Activated CD4-positive, alpha-beta T cell treated with anti-CD3 and anti-CD28 coated beads, Interleukin-10, Interleukin-2, amounts not matched to agents 100 ng/mL and 50 ng/mL, durations not matched to agents 16 hours and 8 hours (primary cell): ENCODE measurements around the gene DLL3.
A peak's percentile ranks its signal among the peaks of the same experiment; 100 is the strongest.
"Not testable (repeated sequence)": the region's sequence is repeated elsewhere in the genome, so short reads cannot be mapped to it uniquely, and the experiment has no call there.

ENCODE experiments used
- DNase-seq: peaks from one replicate; pipeline ENCODE4 v3.0.0-alpha.2; 2020

The DLL3 gene

GRCh38 chr19:39498798-39499642, at the start of gene DLL3:
TSS of gene DLL3 (plus strand) at chr19:39498947. CDS start at chr19:39498975, 28 bp downstream.
- no peak for DNase-seq

- DNase-seq, result no peak
Measured at GRCh38 chr19:39449116-39449797, 49.5 kb upstream of the DLL3 start.

- DNase-seq, result not testable (repeated sequence)
Measured at GRCh38 chr19:39451257-39451656, 47.5 kb upstream of the DLL3 start.

- DNase-seq, result no peak
Measured at GRCh38 chr19:39463403-39463802, 35.3 kb upstream of the DLL3 start.

GRCh38 chr19:39465956-39466747, 32.6 kb upstream of the DLL3 start:
- no peak for DNase-seq

GRCh38 chr19:39467941-39468340, 30.8 kb upstream of the DLL3 start:
- no peak for DNase-seq

GRCh38 chr19:39469036-39469435, 29.7 kb upstream of the DLL3 start:
- no peak for DNase-seq

- no peak for DNase-seq
Measured at GRCh38 chr19:39469567-39469966, 29.2 kb upstream of the DLL3 start.

GRCh38 chr19:39470724-39471339, 27.9 kb upstream of the DLL3 start:
- no peak for DNase-seq

- no peak for DNase-seq
Measured at GRCh38 chr19:39471756-39472536, 26.8 kb upstream of the DLL3 start.

GRCh38 chr19:39472746-39473442, 25.9 kb upstream of the DLL3 start:
- DNase-seq, result no peak

- no peak for DNase-seq
Measured at GRCh38 chr19:39473443-39473960, 25.2 kb upstream of the DLL3 start.

- DNase-seq, result peak; percentile 66
Measured at GRCh38 chr19:39474139-39474620, 24.6 kb upstream of the DLL3 start.

- DNase-seq, result no peak
Measured at GRCh38 chr19:39475748-39476147, 23.0 kb upstream of the DLL3 start.

GRCh38 chr19:39479319-39479801, 19.4 kb upstream of the DLL3 start:
- DNase-seq, result not testable (repeated sequence)

GRCh38 chr19:39479916-39480315, 18.8 kb upstream of the DLL3 start:
- no peak for DNase-seq

GRCh38 chr19:39480337-39481228, 18.2 kb upstream of the DLL3 start, which contains the start of gene TIMM50:
TSS of gene TIMM50 (plus strand) at chr19:39480838. CDS start at chr19:39480854, 16 bp downstream.
- DNase-seq, result peak; percentile 98

- DNase-seq, result no peak
Measured at GRCh38 chr19:39481229-39481545, 17.6 kb upstream of the DLL3 start.

- no peak for DNase-seq
Measured at GRCh38 chr19:39481676-39482075, 17.1 kb upstream of the DLL3 start.

- DNase-seq, result no peak
Measured at GRCh38 chr19:39483141-39483540, 15.6 kb upstream of the DLL3 start.
